ENCODE data around the gene KRT13. TPM values are rescaled to one million over a fixed set of nuclear protein-coding genes. Genes with fewer than 3 reads are reported as not detected.

KRT13 gene
- total and polyA plus RNA-seq, 2 donors (not counting 3 experiments of a cell fraction or from before 2014, with no cell fraction given): not detected

- H3K9ac ChIP-seq (replicated peaks; ENCODE audit: extremely low read depth, insufficient read depth, low read length): no peak within 1 kb of the TSS
- dilution Hi-C loops (cut with MboI; ENCODE audit: extremely low pct_ligation_motif_present, low sequenced_read_pairs) (no loop called here), intact Hi-C loops (cut with micrococcal nuclease) (no loop called here)
- H3K4me3 ChIP-seq (replicated peaks in 1 of 3; ENCODE audit: insufficient read depth in 1 of 3, low read depth in 1 of 3, low read length in 3 of 3): no peak within 1 kb of the TSS
- CTCF ChIA-PET: interaction anchor here (1.0 to 1.1 kb wide), 2 partner anchors 20 to 82 kb away, joined by 4 read pairs; no protein-coding TSS in a partner anchor
- no peaks in the 10 kb centered on the region for H3K79me2 ChIP-seq (ENCODE audit: control insufficient read depth, insufficient read depth, low read length)
- H3K9me3 ChIP-seq (replicated peaks; ENCODE audit: control insufficient read depth, insufficient read depth, low read length): no peaks in the 10 kb centered on the region
- H3K36me3 ChIP-seq (ENCODE audit: control insufficient read depth in 2 of 2, extremely low read depth in 1 of 2, insufficient read depth in 2 of 2, low read length in 2 of 2): no peaks in the 10 kb centered on the region
- H3K9me1 ChIP-seq (replicated peaks; ENCODE audit: control insufficient read depth, extremely low read depth, insufficient read depth, low read length): no peaks in the 10 kb centered on the region
- no peak within 1 kb of the TSS for H3K27ac ChIP-seq (ENCODE audit: insufficient read depth, low read depth, low read length)
- H4K20me1 ChIP-seq (replicated peaks; ENCODE audit: control insufficient read depth, extremely low read depth, insufficient read depth, low read length): no peaks in the 10 kb centered on the region
- FAIRE-seq (no peak), DNase-seq (ENCODE audit: low read depth, low spot score) (no peak)
- H3K4me2 ChIP-seq (ENCODE audit: insufficient read depth, low read length): no peak within 1 kb of the TSS
- H2AFZ ChIP-seq (ENCODE audit: low read depth, low read length): no peak within 1 kb of the TSS
- TF ChIP-seq, protein P1, sequence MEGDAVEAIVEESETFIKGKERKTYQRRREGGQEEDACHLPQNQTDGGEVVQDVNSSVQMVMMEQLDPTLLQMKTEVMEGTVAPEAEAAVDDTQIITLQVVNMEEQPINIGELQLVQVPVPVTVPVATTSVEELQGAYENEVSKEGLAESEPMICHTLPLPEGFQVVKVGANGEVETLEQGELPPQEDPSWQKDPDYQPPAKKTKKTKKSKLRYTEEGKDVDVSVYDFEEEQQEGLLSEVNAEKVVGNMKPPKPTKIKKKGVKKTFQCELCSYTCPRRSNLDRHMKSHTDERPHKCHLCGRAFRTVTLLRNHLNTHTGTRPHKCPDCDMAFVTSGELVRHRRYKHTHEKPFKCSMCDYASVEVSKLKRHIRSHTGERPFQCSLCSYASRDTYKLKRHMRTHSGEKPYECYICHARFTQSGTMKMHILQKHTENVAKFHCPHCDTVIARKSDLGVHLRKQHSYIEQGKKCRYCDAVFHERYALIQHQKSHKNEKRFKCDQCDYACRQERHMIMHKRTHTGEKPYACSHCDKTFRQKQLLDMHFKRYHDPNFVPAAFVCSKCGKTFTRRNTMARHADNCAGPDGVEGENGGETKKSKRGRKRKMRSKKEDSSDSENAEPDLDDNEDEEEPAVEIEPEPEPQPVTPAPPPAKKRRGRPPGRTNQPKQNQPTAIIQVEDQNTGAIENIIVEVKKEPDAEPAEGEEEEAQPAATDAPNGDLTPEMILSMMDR (IDR thresholded peaks at IDR 0.05; ENCODE audit: extremely low read depth in 1 of 2, insufficient read depth in 1 of 2, low read depth in 1 of 2, low read length in 2 of 2): no peak
- TF ChIP-seq POLR2A (IDR thresholded peaks at IDR 0.05; ENCODE audit: low read depth, low read length) (no peak), MYC (IDR thresholded peaks at IDR 0.05; ENCODE audit: low read depth, low read length) (no peak), MAX (IDR thresholded peaks at IDR 0.05; ENCODE audit: insufficient read depth, insufficient read length) (no peak), FOS (IDR thresholded peaks at IDR 0.05; ENCODE audit: borderline replicate concordance, insufficient read depth, low read length) (no peak), GATA2 (IDR thresholded peaks at IDR 0.05; ENCODE audit: insufficient read depth, insufficient read length, low read depth, low read length) (no peak), POLR2AphosphoS5 (IDR thresholded peaks at IDR 0.05; ENCODE audit: insufficient read depth, low read depth, low read length) (no peak), JUN (IDR thresholded peaks at IDR 0.05; ENCODE audit: borderline replicate concordance, insufficient read depth, insufficient read length, low read depth) (no peak), EZH2 (IDR thresholded peaks at IDR 0.05; ENCODE audit: borderline replicate concordance, low read depth, low read length, severe bottlenecking) (no peak)
- peaks cover 3 to 9% of the 10 kb centered on the region in 2 experiments for H3K27me3 ChIP-seq (ENCODE audit: control insufficient read depth in 2 of 2, insufficient read depth in 2 of 2, low read length in 2 of 2)
- H3K4me1 ChIP-seq (ENCODE audit: control insufficient read depth, extremely low read depth, insufficient read depth, low read length): no peaks in the 10 kb centered on the region
- no TSS peak for BruUV-seq (replicated peaks)
- POLR2A ChIA-PET: no interaction called here
These were observed 38.4 kb downstream of the KRT13 start, which contains the start of gene KRT32 for GRCh38 chr17:41466988-41467387. Gene KRT32, minus strand, starts transcription at chr17:41467386. Its CDS starts 61 bp downstream, at chr17:41467325.
